ENCODE data around the gene SCAPER. TPM values are rescaled to one million over a fixed set of nuclear protein-coding genes. Genes with fewer than 3 reads are reported as not detected.

The SCAPER gene
- total RNA-seq, 3 donors from 2014 or later, result 19.5 to 49.8 (median 28.5) TPM

GRCh38 chr15:76682259-76682658, 222.9 kb downstream of the SCAPER start:
- no peaks in the 10 kb centered on the region for H3K36me3 ChIP-seq
- intact Hi-C loops (cut with DNase I; ENCODE audit: low total_unique reads), result no loop called here
- H3K4me3 ChIP-seq, result no peak overlapping the region
- H3K27me3 ChIP-seq, result no peaks in the 10 kb centered on the region
- no peaks in the 10 kb centered on the region for H3K4me1 ChIP-seq
- no peaks in the 10 kb centered on the region for H3K9me3 ChIP-seq
- TF ChIP-seq POLR2AphosphoS5 (IDR thresholded peaks at IDR 0.05), result no peak
- TF ChIP-seq POLR2A (IDR thresholded peaks at IDR 0.05), result no peak
- no peak for TF ChIP-seq CTCF (IDR thresholded peaks at IDR 0.05)
- no peak overlapping the region for H3K27ac ChIP-seq
- no peak for DNase-seq (ENCODE audit: low spot score in 2 of 2)

GRCh38 chr15:76678766-76679165, 226.4 kb downstream of the SCAPER start:
- Histone ChIP-seq H3K36me3 (no peaks in the 10 kb centered on the region), H3K4me1 (no peaks in the 10 kb centered on the region), H3K27ac (no peak overlapping the region), H3K9me3 (no peaks in the 10 kb centered on the region), H3K27me3 (no peaks in the 10 kb centered on the region), H3K4me3 (no peak overlapping the region)
- no peak for DNase-seq (ENCODE audit: low spot score in 2 of 2)
- intact Hi-C loops (cut with DNase I; ENCODE audit: low total_unique reads), result no loop called here
- no peak for TF ChIP-seq POLR2A (IDR thresholded peaks at IDR 0.05)
- no peak for TF ChIP-seq POLR2AphosphoS5 (IDR thresholded peaks at IDR 0.05)
- TF ChIP-seq CTCF (IDR thresholded peaks at IDR 0.05), result no peak

DNA sequence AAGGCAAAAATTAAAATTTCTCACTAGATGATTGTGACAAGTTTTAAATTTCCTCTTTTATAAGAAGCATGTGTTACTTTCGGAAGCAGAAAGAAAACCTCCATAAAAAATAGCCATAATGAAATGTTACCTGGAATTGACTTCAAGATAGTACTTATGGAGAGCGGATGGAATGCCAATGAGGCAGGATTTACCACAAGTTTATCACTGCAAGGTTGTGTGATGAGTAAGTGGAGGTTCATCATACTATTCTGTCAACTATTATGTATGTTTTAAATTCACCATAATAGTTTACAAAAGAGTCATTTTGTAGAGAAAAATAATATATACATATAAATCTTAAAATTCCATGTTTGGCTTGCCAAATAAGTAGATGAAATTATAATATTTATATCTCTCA, 230.3 kb downstream of the SCAPER start:
- Histone ChIP-seq H3K4me1 (no peaks in the 10 kb centered on the region), H3K9me3 (no peaks in the 10 kb centered on the region), H3K27me3 (no peaks in the 10 kb centered on the region), H3K27ac (no peak overlapping the region), H3K4me3 (no peak overlapping the region), H3K36me3 (no peaks in the 10 kb centered on the region)
- intact Hi-C loops (cut with DNase I; ENCODE audit: low total_unique reads), result no loop called here
- TF ChIP-seq POLR2AphosphoS5 (IDR thresholded peaks at IDR 0.05) (no peak), CTCF (IDR thresholded peaks at IDR 0.05) (no peak), POLR2A (IDR thresholded peaks at IDR 0.05) (no peak)
- no peak for DNase-seq (ENCODE audit: low spot score in 2 of 2)

GRCh38 chr15:76669521-76670207, 235.5 kb downstream of the SCAPER start:
- TF ChIP-seq CTCF (IDR thresholded peaks at IDR 0.05) (no peak), POLR2AphosphoS5 (IDR thresholded peaks at IDR 0.05) (no peak), POLR2A (IDR thresholded peaks at IDR 0.05) (no peak)
- no peak for DNase-seq (ENCODE audit: low spot score in 2 of 2)
- Histone ChIP-seq H3K9me3 (no peaks in the 10 kb centered on the region), H3K36me3 (no peaks in the 10 kb centered on the region), H3K4me3 (no peak overlapping the region), H3K27ac (no peak overlapping the region), H3K4me1 (no peaks in the 10 kb centered on the region), H3K27me3 (no peaks in the 10 kb centered on the region)
- intact Hi-C loops (cut with DNase I; ENCODE audit: low total_unique reads), result no loop called here

DNA sequence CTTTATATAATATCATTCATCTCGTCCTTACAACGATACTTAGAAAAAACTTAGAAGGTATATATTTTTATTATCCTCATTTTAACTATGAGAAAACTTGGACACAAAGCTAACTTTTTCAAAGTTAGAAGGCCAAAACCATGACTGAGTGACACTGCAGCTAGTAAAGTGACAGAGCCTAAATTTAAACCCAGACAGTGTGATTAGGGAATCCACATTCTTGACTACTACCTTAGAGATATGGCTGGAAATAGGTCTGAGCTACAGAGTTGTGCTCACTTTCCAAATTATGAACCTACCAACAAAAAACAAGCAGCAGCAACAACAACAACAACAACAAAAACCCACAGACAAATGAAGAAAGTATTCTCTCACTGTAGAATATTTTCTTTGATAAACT, 236.2 kb downstream of the SCAPER start:
- intact Hi-C loops (cut with DNase I; ENCODE audit: low total_unique reads), result no loop called here
- TF ChIP-seq CTCF (IDR thresholded peaks at IDR 0.05) (no peak), POLR2A (IDR thresholded peaks at IDR 0.05) (no peak), POLR2AphosphoS5 (IDR thresholded peaks at IDR 0.05) (no peak)
- Histone ChIP-seq H3K27ac (no peak overlapping the region), H3K4me1 (no peaks in the 10 kb centered on the region), H3K27me3 (no peaks in the 10 kb centered on the region), H3K36me3 (no peaks in the 10 kb centered on the region), H3K4me3 (no peak overlapping the region), H3K9me3 (no peaks in the 10 kb centered on the region)
- no peak for DNase-seq (ENCODE audit: low spot score in 2 of 2)

Measured in breast epithelium (tissue), 4 donors.